Activated CD4-positive, CD25-positive, alpha-beta regulatory T cell (primary cell): Measurements from ENCODE around the gene PPP2R3B.
"Not testable (repeated sequence)": the region's sequence is repeated elsewhere in the genome, so short reads cannot be mapped to it uniquely, and the experiment has no call there.

Source experiments
- DNase-seq, 4 experiments: peaks; one replicate each; lab custom pipeline; 2025; lab: John Stamatoyannopoulos, UW

Gene PPP2R3B

DNA sequence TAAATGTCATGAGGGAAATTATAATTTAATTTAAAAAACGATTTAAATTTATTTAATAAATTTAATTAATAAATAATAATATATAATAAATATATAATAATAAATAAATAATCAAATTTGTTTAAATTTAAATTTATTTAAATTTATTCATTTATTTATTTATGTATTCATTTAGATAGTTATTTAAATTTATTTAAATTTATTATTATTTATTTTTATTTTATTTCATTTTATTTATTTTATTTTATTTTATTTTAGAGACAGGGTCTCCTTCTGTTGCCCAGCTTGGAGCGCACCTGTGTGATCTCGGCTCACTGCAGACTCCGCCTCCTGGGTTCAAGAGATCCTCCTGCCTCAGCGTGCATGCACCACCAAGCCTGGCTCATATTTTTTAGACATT lies 18.4 kb upstream of the PPP2R3B start:
- no peak for DNase-seq

- DNase-seq, result no peak
These were observed 17.9 kb upstream of the PPP2R3B start for GRCh38 chrX:404656-405055.

DNA sequence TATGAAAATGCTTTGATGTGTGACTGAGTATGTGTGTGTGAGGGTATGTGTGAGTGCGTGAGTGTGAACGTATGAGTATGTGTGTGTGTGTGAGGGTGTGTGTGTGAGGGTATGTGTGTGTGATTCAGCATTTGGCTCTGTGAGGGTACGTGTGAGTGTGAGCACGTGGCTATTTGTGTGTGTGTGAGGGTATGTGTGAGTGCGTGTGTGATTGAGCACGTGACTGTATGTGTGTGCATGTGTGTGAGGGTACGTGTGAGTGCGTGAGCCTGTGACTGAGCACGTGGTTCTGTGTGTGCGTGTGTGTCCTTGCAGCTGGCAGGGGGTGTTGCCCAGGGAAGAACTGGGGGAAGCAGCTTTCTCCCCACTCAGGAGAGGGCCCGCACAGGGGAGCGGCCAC lies 16.1 kb upstream of the PPP2R3B start:
- no peak for DNase-seq

GRCh38 chrX:400258-400657 lies 13.6 kb upstream of the PPP2R3B start:
- DNase-seq, result no peak

DNA sequence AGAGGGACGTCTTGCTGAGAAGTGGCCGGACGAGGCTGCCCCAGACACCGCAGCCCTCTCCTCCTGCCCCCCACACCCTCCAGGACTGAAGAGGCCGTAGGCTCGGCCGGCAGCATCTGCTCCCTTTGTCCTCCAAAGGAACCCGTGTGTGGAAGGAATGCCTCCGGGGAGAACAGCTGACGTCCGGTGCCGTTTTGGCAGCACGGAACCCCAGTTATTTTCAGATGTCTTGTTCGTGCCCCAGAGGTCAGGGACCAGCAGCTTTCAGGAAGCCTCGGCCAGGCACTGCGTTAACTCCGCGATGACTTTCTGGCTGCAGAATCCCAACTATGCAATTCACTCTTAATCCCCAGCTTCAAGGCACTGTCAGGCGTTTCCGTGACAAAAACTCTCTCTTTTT lies 10.9 kb upstream of the PPP2R3B start:
- no peak for DNase-seq

GRCh38 chrX:394830-395229 lies 8.1 kb upstream of the PPP2R3B start:
- no peak for DNase-seq

DNA sequence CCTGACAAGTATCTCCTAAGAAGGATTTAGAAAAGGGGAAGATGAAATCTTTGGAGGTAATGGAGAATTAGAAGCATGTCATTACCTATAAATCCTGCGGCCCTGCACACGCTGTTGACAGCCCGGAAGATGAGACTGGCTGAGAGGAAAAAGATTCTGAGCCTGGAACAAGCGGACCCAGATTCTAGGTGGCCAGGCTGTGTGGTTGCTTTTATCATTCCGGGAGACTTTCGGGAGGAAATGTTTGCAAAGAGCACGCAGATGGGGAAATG lies 5.8 kb upstream of the PPP2R3B start:
- DNase-seq, result no peak

GRCh38 chrX:391717-392574 lies 5.2 kb upstream of the PPP2R3B start:
- no peak for DNase-seq

DNA sequence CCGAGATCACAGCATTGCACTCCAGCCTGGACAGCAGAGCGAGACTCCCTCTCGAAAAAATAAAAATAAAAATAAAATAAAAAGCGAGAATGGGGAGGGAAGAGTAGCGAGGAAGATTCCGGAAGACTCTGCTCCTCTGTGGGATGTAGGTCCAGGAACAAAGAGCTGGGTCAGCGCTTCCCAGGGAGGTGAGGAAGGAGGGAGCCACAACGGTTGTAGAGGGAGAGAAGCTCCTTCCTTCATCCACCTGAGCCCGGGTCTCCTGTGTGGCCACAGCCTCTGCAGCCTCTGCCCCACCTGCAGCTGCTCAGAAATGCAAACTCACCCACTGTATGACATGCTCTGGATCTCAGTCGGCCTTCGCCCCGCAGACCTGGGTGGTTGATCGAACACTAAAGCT lies 3.8 kb upstream of the PPP2R3B start:
- no peak for DNase-seq

- no peak for DNase-seq
These were observed 2.3 kb upstream of the PPP2R3B start for GRCh38 chrX:389021-389441.

DNA sequence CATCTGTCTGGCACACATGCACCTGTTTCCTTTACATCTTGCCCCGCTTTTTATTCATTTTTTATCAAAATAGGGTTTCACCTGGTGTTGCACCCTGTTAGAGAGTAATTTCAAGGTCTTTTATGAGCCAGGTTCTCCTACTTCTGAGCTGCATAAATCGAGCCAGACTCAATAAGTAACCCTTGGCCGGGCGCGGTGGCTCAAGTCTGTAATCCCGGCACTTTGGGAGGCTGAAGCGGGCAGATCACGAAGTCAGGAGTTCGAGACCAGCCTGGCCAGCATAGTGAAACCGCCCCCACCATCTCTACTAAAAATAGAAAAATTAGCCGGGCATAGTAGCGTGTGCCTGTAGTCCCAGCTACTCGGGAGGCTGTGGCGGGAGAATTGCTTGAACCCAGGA lies 1.0 kb upstream of the PPP2R3B start:
- no peak for DNase-seq

DNA sequence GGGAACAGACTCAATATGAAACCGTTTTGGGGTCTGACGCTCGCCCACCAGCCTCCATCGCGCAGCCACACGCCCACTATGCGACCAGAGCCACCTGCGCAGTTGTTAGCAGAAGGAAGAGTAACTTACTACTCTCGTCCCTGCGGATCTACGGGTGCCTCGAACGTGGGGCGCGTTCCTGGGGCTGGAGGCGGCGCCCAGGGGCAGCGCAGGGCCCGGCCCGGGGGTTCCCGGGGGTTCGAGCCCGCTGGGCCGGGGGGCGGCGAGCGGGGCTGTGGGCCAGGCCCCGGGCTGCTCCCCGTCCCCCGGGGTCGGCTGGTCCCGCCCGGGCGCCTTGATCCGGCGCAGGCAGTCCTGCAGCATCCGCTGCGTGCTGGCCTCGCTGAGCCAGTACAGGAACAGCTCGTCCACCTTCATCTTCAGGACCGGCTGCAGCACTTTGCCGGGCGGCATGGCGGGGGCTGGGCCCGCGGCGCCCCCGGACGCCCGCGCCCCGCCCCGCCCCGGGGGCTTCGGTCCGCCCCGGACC lies 404 bp downstream of the PPP2R3B start:
- no peak for DNase-seq

DNA sequence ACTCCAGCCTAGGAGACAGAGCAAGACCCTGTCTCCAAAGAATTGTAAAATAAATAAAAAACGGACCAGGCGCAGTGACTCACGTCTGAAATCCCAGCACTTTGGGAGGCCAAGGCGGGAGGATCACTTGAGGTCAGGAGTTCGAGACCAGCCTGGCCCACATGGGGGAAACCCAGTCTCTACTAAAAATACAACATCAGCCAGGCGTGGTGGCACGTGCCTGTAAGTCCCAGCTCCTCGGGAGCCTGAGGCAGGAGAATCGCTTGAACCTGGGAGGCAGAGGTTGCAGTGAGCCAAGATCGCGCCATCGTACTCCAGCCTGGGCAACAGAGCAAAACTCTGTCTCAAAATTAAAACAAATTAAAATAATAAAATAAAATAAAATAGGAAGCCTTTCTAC lies 971 bp downstream of the PPP2R3B start:
- DNase-seq, result not testable (repeated sequence)

DNA sequence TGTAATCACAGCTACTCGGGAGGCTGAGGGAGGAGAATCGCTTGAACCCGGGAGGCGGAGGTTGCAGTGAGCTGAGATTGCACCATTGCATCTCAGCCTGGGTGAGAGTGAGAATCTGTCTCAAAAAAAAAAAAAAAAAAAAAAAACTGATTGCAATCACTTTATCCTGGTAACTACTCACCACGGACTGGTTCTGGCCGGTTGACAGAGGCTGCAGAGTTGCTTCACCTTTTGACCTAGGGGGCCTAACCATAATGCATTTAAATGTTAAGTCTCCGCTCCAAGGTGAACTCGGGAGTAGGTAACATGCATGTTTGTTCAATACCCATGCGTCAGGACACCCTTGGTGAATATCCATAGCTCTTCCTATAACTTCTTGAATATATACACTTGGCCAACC lies 1.8 kb downstream of the PPP2R3B start:
- DNase-seq, result no peak

GRCh38 chrX:378443-378842 lies 8.3 kb downstream of the PPP2R3B start:
- no peak for DNase-seq

DNA sequence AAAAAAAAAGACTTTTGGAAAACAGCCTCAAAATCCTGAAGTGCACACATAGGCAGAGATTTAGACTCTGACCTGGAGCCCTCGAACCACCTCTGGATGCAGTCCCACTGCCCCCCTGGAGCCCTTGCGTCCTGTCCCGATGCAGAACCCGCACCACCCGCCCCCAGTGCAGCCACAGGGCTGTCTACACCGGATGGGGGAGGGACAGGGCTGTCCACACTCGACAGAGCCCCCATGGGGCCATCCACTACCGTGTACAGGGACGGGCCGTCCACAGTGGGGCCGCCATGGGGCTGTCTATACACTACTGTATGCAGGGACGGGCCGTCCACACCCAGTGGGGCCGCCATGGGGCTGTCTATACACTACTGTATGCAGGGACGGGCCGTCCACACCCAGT lies 10.5 kb downstream of the PPP2R3B start:
- not testable (repeated sequence) for DNase-seq

DNA sequence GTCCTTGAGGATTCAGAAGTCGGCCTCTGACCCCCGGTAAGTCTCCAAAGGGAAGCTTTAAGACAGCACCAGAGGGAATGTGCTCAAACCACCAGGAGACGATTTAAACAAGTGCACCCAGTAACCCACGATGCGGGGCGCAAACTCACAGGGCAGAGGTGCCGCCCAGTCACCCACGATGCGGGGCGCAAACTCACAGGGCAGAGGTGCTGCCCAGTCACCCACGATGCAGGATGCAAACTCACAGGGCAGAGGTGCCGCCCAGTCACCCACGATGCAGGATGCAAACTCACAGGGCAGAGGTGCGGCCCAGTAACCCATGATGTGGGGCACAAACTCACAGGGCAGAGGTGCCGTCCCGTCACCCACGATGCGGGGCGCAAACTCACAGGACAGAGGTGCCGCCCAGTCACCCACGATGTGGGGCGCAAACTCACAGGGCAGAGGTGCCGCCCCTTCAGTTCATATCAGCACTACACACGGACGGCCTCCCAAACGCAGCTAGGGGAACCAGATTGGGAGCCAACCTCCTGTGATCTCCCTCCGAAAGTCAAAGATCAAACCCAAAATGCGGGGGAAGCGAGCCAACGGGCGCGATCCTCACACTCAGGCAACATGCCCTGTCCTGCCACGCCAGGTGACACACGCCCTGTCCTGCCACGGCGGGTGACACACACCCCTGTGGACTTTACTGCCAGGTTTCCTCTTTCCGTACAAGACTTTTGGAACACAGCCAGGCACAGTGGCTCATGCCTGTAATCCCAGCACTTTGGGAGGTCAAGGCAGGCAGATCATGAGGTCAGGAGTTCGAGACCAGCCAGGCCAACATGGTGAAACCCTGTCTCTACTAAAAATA lies 11.3 kb downstream of the PPP2R3B start:
- DNase-seq, result no peak

DNA sequence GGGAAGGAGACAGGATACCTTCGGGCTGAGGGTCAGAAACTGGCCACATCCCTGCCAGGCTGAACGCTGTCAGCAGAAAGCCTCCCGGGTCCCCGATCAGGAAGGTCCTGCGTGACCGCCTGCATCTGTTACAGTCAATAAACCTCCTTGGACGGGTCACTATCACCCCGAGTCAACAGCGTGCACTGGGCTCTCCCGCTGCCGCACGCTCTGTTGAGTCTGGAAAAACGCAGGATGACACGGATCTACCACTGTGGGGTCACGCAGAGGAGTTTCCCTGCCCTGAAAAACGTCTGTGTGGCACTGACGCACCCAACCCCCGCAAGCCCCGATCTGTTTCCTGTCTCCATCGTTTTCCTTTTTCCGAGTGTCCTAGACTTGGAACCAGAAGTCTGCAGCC lies 12.1 kb downstream of the PPP2R3B start:
- no peak for DNase-seq

DNA sequence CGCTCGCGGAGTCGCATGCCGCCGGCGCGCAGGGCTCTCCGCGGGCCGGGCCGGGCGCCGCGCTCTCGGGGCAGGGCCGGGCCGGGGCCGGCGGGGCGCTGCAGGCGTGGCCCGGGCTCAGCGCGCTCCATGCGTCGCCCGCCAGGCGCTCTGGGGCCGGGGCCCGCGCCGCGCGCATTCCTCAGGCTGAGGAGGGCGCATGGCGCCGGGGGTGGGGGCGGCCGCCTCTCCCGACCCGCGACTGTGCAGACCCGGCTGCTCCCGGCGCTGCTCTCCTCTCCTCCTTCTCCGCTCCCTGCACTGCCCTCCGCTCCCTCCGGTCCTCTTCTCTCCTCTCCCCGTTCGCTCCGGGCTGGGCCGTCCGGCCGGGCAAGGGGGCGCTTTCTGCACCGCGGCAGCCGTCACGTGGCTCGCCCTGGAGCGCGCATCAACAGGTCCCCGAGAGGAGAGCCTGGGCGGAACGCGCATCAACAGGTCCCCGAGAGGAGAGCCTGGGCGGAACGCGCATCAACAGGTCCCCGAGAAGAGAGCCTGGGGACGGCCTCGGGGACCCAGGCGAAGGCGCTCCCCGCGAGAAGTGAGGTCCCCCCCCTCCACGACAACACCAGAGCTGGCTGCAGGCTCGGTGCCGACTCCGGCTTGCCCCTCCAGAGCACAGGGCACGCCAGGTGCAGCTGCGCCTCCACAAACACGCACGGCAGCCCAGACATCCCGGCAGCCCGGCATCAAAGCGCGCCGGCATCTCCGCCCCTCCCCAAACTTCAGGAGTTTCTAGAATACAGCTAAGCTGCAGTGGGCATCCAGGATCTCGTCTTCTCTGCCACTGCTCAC lies 12.9 kb downstream of the PPP2R3B start:
- no peak for DNase-seq

GRCh38 chrX:372856-373640 lies 13.7 kb downstream of the PPP2R3B start:
- no peak for DNase-seq

DNA sequence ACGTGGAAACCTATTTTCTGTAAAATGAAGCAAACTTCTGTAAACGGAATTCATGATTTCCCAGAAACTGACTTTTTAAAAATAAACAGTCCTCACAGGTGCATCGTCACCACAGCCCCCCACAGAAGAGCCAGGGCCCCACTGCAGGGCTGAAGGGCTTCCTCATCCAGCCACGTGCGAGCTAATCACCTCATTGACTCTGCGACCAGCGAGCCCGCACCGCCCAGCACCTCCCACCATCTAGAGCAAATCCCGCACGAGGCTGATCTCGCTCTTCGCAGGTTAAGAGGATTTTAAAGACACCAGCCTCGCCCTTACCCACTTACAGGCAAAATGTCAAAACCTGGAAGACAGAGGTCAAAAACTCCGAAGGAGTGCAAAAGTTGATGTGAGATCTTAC lies 14.8 kb downstream of the PPP2R3B start:
- no peak for DNase-seq
